ENCODE results near the gene CMKLR1. TPM values are rescaled to one million over a fixed set of nuclear protein-coding genes. Genes with fewer than 3 reads are reported as not detected.

CMKLR1 gene
- total RNA-seq, 1 experiment from 2014 or later: 0.12 TPM

DNA sequence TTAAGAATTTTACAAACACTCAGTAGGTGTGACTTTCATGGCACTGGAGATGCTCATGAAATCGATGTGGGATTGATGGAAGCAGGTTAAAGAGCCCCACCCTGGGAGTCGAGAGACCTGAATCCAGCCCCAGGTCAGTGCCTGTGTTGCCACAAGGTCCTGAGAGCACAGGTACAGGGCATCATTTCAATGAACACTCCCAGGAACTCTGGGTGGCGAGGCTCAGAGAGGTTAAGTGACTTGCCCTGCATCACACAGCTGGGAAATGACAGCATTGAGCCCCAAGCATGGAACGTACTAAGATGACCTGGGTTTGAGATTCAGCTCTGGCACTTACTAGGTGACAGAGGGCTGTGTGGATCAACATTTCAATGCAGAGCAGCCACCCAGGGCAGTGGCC is 98.2 kb downstream of the CMKLR1 start:
- no peaks in the 10 kb centered on the region for H3K4me1 Mint-ChIP-seq (ENCODE audit: insufficient read depth, unreplicated experiment)
- no peak for DNase-seq (ENCODE audit: unreplicated experiment)
- TF ChIP-seq, protein P1, sequence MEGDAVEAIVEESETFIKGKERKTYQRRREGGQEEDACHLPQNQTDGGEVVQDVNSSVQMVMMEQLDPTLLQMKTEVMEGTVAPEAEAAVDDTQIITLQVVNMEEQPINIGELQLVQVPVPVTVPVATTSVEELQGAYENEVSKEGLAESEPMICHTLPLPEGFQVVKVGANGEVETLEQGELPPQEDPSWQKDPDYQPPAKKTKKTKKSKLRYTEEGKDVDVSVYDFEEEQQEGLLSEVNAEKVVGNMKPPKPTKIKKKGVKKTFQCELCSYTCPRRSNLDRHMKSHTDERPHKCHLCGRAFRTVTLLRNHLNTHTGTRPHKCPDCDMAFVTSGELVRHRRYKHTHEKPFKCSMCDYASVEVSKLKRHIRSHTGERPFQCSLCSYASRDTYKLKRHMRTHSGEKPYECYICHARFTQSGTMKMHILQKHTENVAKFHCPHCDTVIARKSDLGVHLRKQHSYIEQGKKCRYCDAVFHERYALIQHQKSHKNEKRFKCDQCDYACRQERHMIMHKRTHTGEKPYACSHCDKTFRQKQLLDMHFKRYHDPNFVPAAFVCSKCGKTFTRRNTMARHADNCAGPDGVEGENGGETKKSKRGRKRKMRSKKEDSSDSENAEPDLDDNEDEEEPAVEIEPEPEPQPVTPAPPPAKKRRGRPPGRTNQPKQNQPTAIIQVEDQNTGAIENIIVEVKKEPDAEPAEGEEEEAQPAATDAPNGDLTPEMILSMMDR (IDR thresholded peaks at IDR 0.05; ENCODE audit: unreplicated experiment): no peak
- intact Hi-C loops (cut with micrococcal nuclease): no loop called here
- CTCF ChIA-PET: no interaction called here
- no TSS peak for BruUV-seq (replicated peaks)
- H3K4me3 Mint-ChIP-seq (ENCODE audit: unreplicated experiment): no peak overlapping the region
- no peaks in the 10 kb centered on the region for H3K9me3 Mint-ChIP-seq (ENCODE audit: unreplicated experiment)
- POLR2A ChIA-PET: no interaction called here
- peaks cover 18% of the 10 kb centered on the region for H3K27me3 Mint-ChIP-seq (ENCODE audit: insufficient read depth, unreplicated experiment)
- no peak overlapping the region for H3K27ac Mint-ChIP-seq (ENCODE audit: low read depth, unreplicated experiment)
- no peaks in the 10 kb centered on the region for H3K36me3 Mint-ChIP-seq (ENCODE audit: insufficient read depth, unreplicated experiment)

- POLR2A ChIA-PET: no interaction called here
- CTCF ChIA-PET: no interaction called here
- DNase-seq (ENCODE audit: unreplicated experiment): no peak
- Mint-ChIP-seq H3K36me3 (ENCODE audit: insufficient read depth, unreplicated experiment) (no peaks in the 10 kb centered on the region), H3K9me3 (ENCODE audit: unreplicated experiment) (no peaks in the 10 kb centered on the region), H3K4me1 (ENCODE audit: insufficient read depth, unreplicated experiment) (no peaks in the 10 kb centered on the region), H3K27ac (ENCODE audit: low read depth, unreplicated experiment) (no peak overlapping the region), H3K27me3 (ENCODE audit: insufficient read depth, unreplicated experiment) (peaks cover 22% of the 10 kb centered on the region), H3K4me3 (ENCODE audit: unreplicated experiment) (no peak overlapping the region)
- intact Hi-C loops (cut with micrococcal nuclease): no loop called here
- TF ChIP-seq, protein P1 (IDR thresholded peaks at IDR 0.05; ENCODE audit: unreplicated experiment): no peak
- no TSS peak for BruUV-seq (replicated peaks)
Measured at GRCh38 chr12:108240027-108240785, 98.9 kb downstream of the CMKLR1 start.

DNA sequence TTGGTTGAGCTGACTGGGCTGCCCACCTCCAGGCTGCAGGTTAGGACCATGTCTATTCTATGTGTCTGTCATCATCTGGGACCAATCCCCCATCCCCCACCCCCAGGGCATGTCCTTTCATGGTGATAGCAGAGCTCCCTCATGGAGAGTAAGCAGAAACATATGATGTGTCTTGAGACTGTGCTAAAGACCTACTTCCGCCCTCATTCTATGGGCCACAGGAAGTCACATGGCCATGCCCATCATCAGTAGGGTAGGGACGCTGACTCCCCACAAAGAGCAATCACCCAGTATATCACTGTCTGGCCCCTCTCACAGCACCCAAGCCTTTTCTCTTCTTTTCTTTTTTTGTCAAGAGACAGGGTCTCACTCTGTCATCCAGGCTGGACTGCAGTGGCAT is 99.7 kb downstream of the CMKLR1 start:
- TF ChIP-seq, protein P1 (IDR thresholded peaks at IDR 0.05; ENCODE audit: unreplicated experiment): no peak
- DNase-seq (ENCODE audit: unreplicated experiment): no peak
- Mint-ChIP-seq H3K4me1 (ENCODE audit: insufficient read depth, unreplicated experiment) (no peaks in the 10 kb centered on the region), H3K9me3 (ENCODE audit: unreplicated experiment) (no peaks in the 10 kb centered on the region), H3K4me3 (ENCODE audit: unreplicated experiment) (no peak overlapping the region), H3K27me3 (ENCODE audit: insufficient read depth, unreplicated experiment) (peaks cover 22% of the 10 kb centered on the region), H3K36me3 (ENCODE audit: insufficient read depth, unreplicated experiment) (no peaks in the 10 kb centered on the region), H3K27ac (ENCODE audit: low read depth, unreplicated experiment) (no peak overlapping the region)
- ChIA-PET POLR2A (no interaction called here), CTCF (no interaction called here)
- intact Hi-C loops (cut with micrococcal nuclease): no loop called here
- BruUV-seq (replicated peaks): no TSS peak

- ChIA-PET CTCF (interaction anchor here (1.2 kb wide), 1 partner anchor 273 kb away, joined by 3 read pairs; no protein-coding TSS in a partner anchor), POLR2A (interaction anchor here (0.9 kb wide), 1 partner anchor 226 kb away, joined by 3 read pairs; no protein-coding TSS in a partner anchor)
- Mint-ChIP-seq H3K27ac (ENCODE audit: low read depth, unreplicated experiment) (no peak overlapping the region), H3K4me1 (ENCODE audit: insufficient read depth, unreplicated experiment) (no peaks in the 10 kb centered on the region), H3K9me3 (ENCODE audit: unreplicated experiment) (no peaks in the 10 kb centered on the region), H3K36me3 (ENCODE audit: insufficient read depth, unreplicated experiment) (no peaks in the 10 kb centered on the region), H3K4me3 (ENCODE audit: unreplicated experiment) (no peak overlapping the region), H3K27me3 (ENCODE audit: insufficient read depth, unreplicated experiment) (peaks cover 22% of the 10 kb centered on the region)
- intact Hi-C loops (cut with micrococcal nuclease): no loop called here
- no peak for DNase-seq (ENCODE audit: unreplicated experiment)
- TF ChIP-seq, protein P1 (IDR thresholded peaks at IDR 0.05; ENCODE audit: unreplicated experiment): no peak
- BruUV-seq (replicated peaks): no TSS peak
Measured at GRCh38 chr12:108238474-108238873, 100.6 kb downstream of the CMKLR1 start.

Other genes with a start within 250 kb of the CMKLR1 start
- not detected in 2 replicates for gene WSCD2, start 210.0 kb downstream of the CMKLR1 start, total RNA-seq (2022)
- gene FICD, start 176.0 kb upstream of the CMKLR1 start, total RNA-seq (2022): 14.3 and 15.2 TPM in 2 replicates
- gene SART3, start 221.9 kb upstream of the CMKLR1 start, total RNA-seq (2022): 73.4 and 85.4 TPM in 2 replicates
- gene ISCU, start 223.3 kb upstream of the CMKLR1 start, total RNA-seq (2022): 115 and 125 TPM in 2 replicates